Nephron (organoid): ENCODE measurements around the gene E2F1.

Experiments used
- H3K27ac Mint-ChIP-seq, 3 experiments: 2 replicates each; pipeline ENCODE4 v1.8.0; 2020; ENCODE audit warnings: mixed read lengths in 3 of 3, mild to moderate bottlenecking in 2 of 3, moderate library complexity in 1 of 3
- H3K27me3 Mint-ChIP-seq: 2 replicates; pipeline ENCODE4 v1.8.0; 2021; ENCODE audit warnings: low read depth, mild to moderate bottlenecking, moderate library complexity, mixed read lengths
- H3K36me3 Mint-ChIP-seq: 2 replicates; pipeline ENCODE4 v1.8.0; 2020; ENCODE audit warnings: low read depth, mixed read lengths
- H3K4me1 Mint-ChIP-seq: 2 replicates; pipeline ENCODE4 v1.8.0; 2020; ENCODE audit warnings: mixed read lengths
- H3K4me3 Mint-ChIP-seq, 3 experiments: 2 replicates each; pipeline ENCODE4 v1.8.0; 2020; ENCODE audit warnings: mild to moderate bottlenecking in 3 of 3, mixed read lengths in 3 of 3, moderate library complexity in 2 of 3
- H3K9me3 Mint-ChIP-seq: 2 replicates; pipeline ENCODE4 v1.8.0; 2020; ENCODE audit warnings: mixed read lengths
- TF ChIP-seq, protein P1 (sequence below), 3 experiments: fragments of 200-600 bp; sonication (generic); IDR thresholded peaks; one replicate each; pipeline ENCODE4 v1.5.0; 2021; ENCODE audit warnings: antibody characterized with exemption in 3 of 3; ENCODE audit not compliant: unreplicated experiment in 3 of 3

E2F1 gene

GRCh38 chr20:33689973-33690372, 3.8 kb upstream of the E2F1 start:
- Mint-ChIP-seq H3K27me3 (no peaks in the 10 kb centered on the region), H3K4me1 (peaks cover 15% of the 10 kb centered on the region), H3K9me3 (no peaks in the 10 kb centered on the region), H3K4me3 (no peak overlapping the region), H3K36me3 (no peaks in the 10 kb centered on the region), H3K27ac (no peak overlapping the region)
- TF ChIP-seq, protein P1, sequence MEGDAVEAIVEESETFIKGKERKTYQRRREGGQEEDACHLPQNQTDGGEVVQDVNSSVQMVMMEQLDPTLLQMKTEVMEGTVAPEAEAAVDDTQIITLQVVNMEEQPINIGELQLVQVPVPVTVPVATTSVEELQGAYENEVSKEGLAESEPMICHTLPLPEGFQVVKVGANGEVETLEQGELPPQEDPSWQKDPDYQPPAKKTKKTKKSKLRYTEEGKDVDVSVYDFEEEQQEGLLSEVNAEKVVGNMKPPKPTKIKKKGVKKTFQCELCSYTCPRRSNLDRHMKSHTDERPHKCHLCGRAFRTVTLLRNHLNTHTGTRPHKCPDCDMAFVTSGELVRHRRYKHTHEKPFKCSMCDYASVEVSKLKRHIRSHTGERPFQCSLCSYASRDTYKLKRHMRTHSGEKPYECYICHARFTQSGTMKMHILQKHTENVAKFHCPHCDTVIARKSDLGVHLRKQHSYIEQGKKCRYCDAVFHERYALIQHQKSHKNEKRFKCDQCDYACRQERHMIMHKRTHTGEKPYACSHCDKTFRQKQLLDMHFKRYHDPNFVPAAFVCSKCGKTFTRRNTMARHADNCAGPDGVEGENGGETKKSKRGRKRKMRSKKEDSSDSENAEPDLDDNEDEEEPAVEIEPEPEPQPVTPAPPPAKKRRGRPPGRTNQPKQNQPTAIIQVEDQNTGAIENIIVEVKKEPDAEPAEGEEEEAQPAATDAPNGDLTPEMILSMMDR (IDR thresholded peaks at IDR 0.05; ENCODE audit: unreplicated experiment in 3 of 3) = no peak

DNA sequence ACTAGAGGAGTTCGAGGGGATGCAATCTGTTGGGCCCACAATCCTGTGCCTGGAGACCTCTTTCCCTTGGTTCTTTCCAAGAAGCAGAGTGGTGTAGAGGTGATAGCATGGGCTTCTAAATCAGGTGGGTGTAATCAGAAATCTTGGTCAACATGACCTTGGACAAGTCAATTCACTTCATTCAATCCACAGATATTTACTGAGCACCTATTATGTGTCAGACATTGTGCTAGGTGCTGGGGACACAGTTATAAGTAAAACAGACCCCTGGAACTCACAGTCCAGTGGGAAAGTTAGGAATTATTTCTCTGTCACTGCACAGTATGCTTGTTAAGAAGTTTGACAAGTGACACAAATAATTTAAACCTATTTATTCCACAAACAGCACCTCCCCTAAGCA, 3.3 kb upstream of the E2F1 start:
- no peak overlapping the region for H3K27ac Mint-ChIP-seq
- peaks cover 17% of the 10 kb centered on the region for H3K4me1 Mint-ChIP-seq
- no peaks in the 10 kb centered on the region for H3K36me3 Mint-ChIP-seq
- no peaks in the 10 kb centered on the region for H3K9me3 Mint-ChIP-seq
- H3K27me3 Mint-ChIP-seq = no peaks in the 10 kb centered on the region
- TF ChIP-seq, protein P1 (IDR thresholded peaks at IDR 0.05; ENCODE audit: unreplicated experiment in 3 of 3) = no peak
- H3K4me3 Mint-ChIP-seq = no peak overlapping the region

DNA sequence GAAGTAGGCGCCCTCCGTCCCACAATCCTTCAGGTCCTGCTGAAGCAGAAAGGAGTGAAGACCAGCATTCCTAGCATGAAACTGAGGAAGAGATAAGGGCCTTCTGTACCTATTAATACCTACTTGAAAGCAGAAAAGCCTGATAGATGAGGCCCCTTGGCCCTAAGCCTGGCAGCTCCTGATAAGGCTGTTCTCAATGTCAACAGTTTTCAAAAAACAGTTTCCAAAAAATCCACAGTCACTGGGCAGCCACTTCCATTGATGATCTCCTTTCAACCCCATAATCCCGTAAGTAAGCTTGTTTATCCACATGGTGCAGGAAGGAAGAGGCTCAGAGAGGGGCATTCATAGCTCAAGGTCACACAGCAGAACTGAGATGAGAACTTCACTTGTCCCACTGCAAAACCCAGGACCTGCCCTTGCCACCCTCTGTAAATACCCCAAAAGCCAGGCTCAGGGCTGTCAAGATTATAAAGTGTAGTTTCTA, 2.8 kb upstream of the E2F1 start:
- TF ChIP-seq, protein P1 (IDR thresholded peaks at IDR 0.05; ENCODE audit: unreplicated experiment in 3 of 3) = no peak
- Mint-ChIP-seq H3K9me3 (no peaks in the 10 kb centered on the region), H3K4me1 (peaks cover 12% of the 10 kb centered on the region), H3K4me3 (no peak overlapping the region), H3K36me3 (no peaks in the 10 kb centered on the region), H3K27me3 (no peaks in the 10 kb centered on the region), H3K27ac (no peak overlapping the region)

DNA sequence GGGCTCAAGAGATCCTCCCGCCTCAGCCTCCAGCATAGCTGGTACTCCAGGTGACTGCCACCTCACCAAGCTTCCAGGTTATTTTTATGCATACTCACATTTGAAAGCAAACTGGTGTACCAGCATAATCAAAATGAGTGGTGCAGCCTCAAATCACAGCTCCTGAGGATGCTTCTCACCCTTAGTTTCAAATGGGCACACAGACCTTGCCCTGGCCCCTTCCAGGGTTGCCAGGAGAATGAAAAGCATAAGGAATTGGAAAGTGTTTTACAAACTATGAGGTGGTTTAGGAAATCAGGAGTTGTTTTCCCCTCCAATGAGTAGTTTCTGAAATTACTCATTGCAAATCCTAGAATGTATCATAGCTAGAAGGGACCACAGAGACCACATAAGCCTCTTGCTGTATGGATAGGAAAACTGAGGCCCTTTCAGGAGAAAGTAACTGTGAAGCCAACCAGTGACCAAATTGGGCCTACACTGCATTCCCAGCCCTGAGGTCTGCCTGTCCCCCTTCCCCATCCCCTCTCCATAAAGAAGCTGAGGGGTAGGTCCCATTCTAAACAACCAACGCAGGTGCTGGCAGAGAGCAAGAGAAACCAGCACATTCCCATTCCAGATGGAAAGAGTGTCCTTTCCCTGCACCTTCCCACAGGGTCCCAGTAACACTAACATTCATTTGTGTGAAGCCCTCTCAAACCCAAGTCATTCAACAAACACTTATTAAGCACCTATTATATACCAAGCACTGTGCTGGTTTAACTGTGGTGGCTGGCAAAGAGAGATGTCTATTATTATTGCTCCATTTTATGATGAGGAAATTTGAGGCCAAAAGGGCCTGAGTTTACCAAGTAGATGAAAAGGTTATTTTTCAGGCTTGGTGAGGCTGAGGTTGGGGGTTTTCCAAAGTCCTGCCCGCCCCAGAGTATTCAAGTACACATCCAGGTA, 2.1 kb upstream of the E2F1 start:
- Mint-ChIP-seq H3K36me3 (no peaks in the 10 kb centered on the region), H3K9me3 (no peaks in the 10 kb centered on the region), H3K27ac (no peak overlapping the region), H3K4me3 (peak overlapping the region in 2 of 3 experiments; percentile 41 to 48), H3K4me1 (peaks cover 11% of the 10 kb centered on the region), H3K27me3 (no peaks in the 10 kb centered on the region)
- TF ChIP-seq, protein P1 (IDR thresholded peaks at IDR 0.05; ENCODE audit: unreplicated experiment in 3 of 3) = no peak

GRCh38 chr20:33687370-33687915, 1.3 kb upstream of the E2F1 start:
- TF ChIP-seq, protein P1 (IDR thresholded peaks at IDR 0.05; ENCODE audit: unreplicated experiment in 3 of 3) = no peak
- Mint-ChIP-seq H3K9me3 (no peaks in the 10 kb centered on the region), H3K27me3 (no peaks in the 10 kb centered on the region), H3K27ac (no peak overlapping the region), H3K4me3 (peak overlapping the region in 2 of 3 experiments; percentile 82 to 90), H3K4me1 (peaks cover 15% of the 10 kb centered on the region), H3K36me3 (no peaks in the 10 kb centered on the region)
